ENCODE data around the gene PAM.

The PAM gene

GRCh38 chr5:102916109-102916508, 161.0 kb downstream of the PAM start:
- no peak for DNase-seq (ENCODE audit: low read depth in 1 of 2, low spot score in 1 of 2)
- H3K27ac ChIP-seq (replicated peaks) = no peak overlapping the region
- TF ChIP-seq GABPA (IDR thresholded peaks at IDR 0.05; ENCODE audit: low read depth) (no peak), SPI1 (IDR thresholded peaks at IDR 0.05; ENCODE audit: borderline replicate concordance, low read depth) (no peak)
- TF ChIP-seq, protein P1, sequence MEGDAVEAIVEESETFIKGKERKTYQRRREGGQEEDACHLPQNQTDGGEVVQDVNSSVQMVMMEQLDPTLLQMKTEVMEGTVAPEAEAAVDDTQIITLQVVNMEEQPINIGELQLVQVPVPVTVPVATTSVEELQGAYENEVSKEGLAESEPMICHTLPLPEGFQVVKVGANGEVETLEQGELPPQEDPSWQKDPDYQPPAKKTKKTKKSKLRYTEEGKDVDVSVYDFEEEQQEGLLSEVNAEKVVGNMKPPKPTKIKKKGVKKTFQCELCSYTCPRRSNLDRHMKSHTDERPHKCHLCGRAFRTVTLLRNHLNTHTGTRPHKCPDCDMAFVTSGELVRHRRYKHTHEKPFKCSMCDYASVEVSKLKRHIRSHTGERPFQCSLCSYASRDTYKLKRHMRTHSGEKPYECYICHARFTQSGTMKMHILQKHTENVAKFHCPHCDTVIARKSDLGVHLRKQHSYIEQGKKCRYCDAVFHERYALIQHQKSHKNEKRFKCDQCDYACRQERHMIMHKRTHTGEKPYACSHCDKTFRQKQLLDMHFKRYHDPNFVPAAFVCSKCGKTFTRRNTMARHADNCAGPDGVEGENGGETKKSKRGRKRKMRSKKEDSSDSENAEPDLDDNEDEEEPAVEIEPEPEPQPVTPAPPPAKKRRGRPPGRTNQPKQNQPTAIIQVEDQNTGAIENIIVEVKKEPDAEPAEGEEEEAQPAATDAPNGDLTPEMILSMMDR (IDR thresholded peaks at IDR 0.05; ENCODE audit: insufficient read depth, low read length) = no peak
- H3K27me3 ChIP-seq (ENCODE audit: insufficient read depth, poor library complexity, severe bottlenecking) = no peaks in the 10 kb centered on the region
- no peak overlapping the region for H3K4me3 ChIP-seq (replicated peaks; ENCODE audit: insufficient read depth, low read length)

DNA sequence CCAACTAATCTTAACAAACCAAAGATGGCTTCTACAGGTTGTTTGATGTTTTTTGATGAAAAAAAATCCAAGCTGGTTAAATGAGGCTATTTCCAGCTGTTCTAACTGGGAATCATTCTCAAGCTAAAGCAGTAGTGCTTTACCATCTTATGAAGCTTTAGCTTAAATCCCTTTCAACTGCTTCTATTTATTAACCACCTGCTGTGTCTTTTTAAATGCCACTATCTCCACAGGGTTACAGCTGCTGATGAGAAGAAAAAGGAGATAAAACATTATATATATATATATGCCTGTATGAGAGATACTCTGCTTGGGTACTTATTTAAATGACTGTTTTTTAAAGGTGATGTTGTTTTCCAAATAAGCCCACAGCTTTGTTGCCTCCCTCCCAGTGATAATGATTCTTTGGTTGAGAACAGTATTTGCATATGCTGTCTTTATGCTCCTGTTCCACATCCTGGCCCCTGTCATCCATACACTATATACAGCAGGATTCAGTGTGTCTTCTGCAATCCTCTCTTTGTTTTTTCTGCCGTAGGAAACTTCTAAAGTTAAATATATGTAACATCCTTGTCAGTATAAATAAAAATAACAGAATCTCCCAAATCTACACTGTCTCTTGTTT, 164.0 kb downstream of the PAM start:
- no peak for DNase-seq (ENCODE audit: low read depth in 1 of 2, low spot score in 1 of 2)
- TF ChIP-seq, protein P1 (IDR thresholded peaks at IDR 0.05; ENCODE audit: insufficient read depth, low read length) = no peak
- TF ChIP-seq POLR2AphosphoS5 (IDR thresholded peaks at IDR 0.05; ENCODE audit: low read depth) = no peak
- TF ChIP-seq, protein P2, sequence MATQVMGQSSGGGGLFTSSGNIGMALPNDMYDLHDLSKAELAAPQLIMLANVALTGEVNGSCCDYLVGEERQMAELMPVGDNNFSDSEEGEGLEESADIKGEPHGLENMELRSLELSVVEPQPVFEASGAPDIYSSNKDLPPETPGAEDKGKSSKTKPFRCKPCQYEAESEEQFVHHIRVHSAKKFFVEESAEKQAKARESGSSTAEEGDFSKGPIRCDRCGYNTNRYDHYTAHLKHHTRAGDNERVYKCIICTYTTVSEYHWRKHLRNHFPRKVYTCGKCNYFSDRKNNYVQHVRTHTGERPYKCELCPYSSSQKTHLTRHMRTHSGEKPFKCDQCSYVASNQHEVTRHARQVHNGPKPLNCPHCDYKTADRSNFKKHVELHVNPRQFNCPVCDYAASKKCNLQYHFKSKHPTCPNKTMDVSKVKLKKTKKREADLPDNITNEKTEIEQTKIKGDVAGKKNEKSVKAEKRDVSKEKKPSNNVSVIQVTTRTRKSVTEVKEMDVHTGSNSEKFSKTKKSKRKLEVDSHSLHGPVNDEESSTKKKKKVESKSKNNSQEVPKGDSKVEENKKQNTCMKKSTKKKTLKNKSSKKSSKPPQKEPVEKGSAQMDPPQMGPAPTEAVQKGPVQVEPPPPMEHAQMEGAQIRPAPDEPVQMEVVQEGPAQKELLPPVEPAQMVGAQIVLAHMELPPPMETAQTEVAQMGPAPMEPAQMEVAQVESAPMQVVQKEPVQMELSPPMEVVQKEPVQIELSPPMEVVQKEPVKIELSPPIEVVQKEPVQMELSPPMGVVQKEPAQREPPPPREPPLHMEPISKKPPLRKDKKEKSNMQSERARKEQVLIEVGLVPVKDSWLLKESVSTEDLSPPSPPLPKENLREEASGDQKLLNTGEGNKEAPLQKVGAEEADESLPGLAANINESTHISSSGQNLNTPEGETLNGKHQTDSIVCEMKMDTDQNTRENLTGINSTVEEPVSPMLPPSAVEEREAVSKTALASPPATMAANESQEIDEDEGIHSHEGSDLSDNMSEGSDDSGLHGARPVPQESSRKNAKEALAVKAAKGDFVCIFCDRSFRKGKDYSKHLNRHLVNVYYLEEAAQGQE (IDR thresholded peaks at IDR 0.05; ENCODE audit: insufficient replicate concordance, low read depth) = no peak
- no peak for TF ChIP-seq GABPA (IDR thresholded peaks at IDR 0.05; ENCODE audit: low read depth)
- no peak for TF ChIP-seq SPI1 (IDR thresholded peaks at IDR 0.05; ENCODE audit: borderline replicate concordance, low read depth)
- no peaks in the 10 kb centered on the region for H3K27me3 ChIP-seq (ENCODE audit: insufficient read depth, poor library complexity, severe bottlenecking)
- H3K4me3 ChIP-seq (replicated peaks; ENCODE audit: insufficient read depth, low read length) = no peak overlapping the region
- H3K27ac ChIP-seq (replicated peaks) = no peak overlapping the region

GRCh38 chr5:102920762-102921161, 165.7 kb downstream of the PAM start:
- no peaks in the 10 kb centered on the region for H3K27me3 ChIP-seq (ENCODE audit: insufficient read depth, poor library complexity, severe bottlenecking)
- H3K27ac ChIP-seq (replicated peaks) = no peak overlapping the region
- no peak overlapping the region for H3K4me3 ChIP-seq (replicated peaks; ENCODE audit: insufficient read depth, low read length)
- no peak for TF ChIP-seq SPI1 (IDR thresholded peaks at IDR 0.05; ENCODE audit: borderline replicate concordance, low read depth)
- no peak for TF ChIP-seq GABPA (IDR thresholded peaks at IDR 0.05; ENCODE audit: low read depth)
- TF ChIP-seq POLR2AphosphoS5 (IDR thresholded peaks at IDR 0.05; ENCODE audit: low read depth) = no peak
- TF ChIP-seq, protein P1 (IDR thresholded peaks at IDR 0.05; ENCODE audit: insufficient read depth, low read length) = no peak
- no peak for DNase-seq (ENCODE audit: low read depth in 1 of 2, low spot score in 1 of 2)

GRCh38 chr5:102921341-102922044, 166.4 kb downstream of the PAM start:
- TF ChIP-seq, protein P2 (IDR thresholded peaks at IDR 0.05; ENCODE audit: insufficient replicate concordance, low read depth) = no peak
- TF ChIP-seq SPI1 (IDR thresholded peaks at IDR 0.05; ENCODE audit: borderline replicate concordance, low read depth) (no peak), GABPA (IDR thresholded peaks at IDR 0.05; ENCODE audit: low read depth) (no peak), POLR2AphosphoS5 (IDR thresholded peaks at IDR 0.05; ENCODE audit: low read depth) (no peak)
- TF ChIP-seq, protein P1 (IDR thresholded peaks at IDR 0.05; ENCODE audit: insufficient read depth, low read length) = no peak
- no peak for DNase-seq (ENCODE audit: low read depth in 1 of 2, low spot score in 1 of 2)
- H3K4me3 ChIP-seq (replicated peaks; ENCODE audit: insufficient read depth, low read length) = no peak overlapping the region
- no peaks in the 10 kb centered on the region for H3K27me3 ChIP-seq (ENCODE audit: insufficient read depth, poor library complexity, severe bottlenecking)
- no peak overlapping the region for H3K27ac ChIP-seq (replicated peaks)
